Adipocyte (in vitro differentiated cells): ENCODE measurements around the gene ACADSB.

Source experiments
- DNase-seq: peaks from one replicate; pipeline ENCODE4 v3.0.0-alpha.2; 2015; ENCODE audit warnings: low read depth
- H3K27me3 ChIP-seq: replicated peaks from 2 replicates; pipeline ENCODE4 v1.7.0; 2013; ENCODE audit warnings: mild to moderate bottlenecking, low read length, moderate library complexity; ENCODE audit not compliant: control insufficient read depth, insufficient read depth
- H3K36me3 ChIP-seq: 2 replicates; pipeline ENCODE4 v1.7.0; 2013; ENCODE audit warnings: low read length, mild to moderate bottlenecking, moderate library complexity; ENCODE audit not compliant: control insufficient read depth, insufficient read depth, severe bottlenecking
- H3K4me1 ChIP-seq: 2 replicates; pipeline ENCODE4 v1.7.0; 2013; ENCODE audit warnings: mild to moderate bottlenecking, low read length, moderate library complexity; ENCODE audit not compliant: control insufficient read depth, insufficient read depth
- H3K4me3 ChIP-seq: 2 replicates; pipeline ENCODE4 v1.7.0; 2013; ENCODE audit warnings: mild to moderate bottlenecking, low read length, moderate library complexity
- H3K9ac ChIP-seq: 2 replicates; pipeline ENCODE4 v1.7.0; 2013; ENCODE audit warnings: mild to moderate bottlenecking, low read length, moderate library complexity
- H3K9me3 ChIP-seq: 2 replicates; pipeline ENCODE4 v1.7.0; 2013; ENCODE audit warnings: mild to moderate bottlenecking, low read length, moderate library complexity; ENCODE audit not compliant: control insufficient read depth

The ACADSB gene

DNA sequence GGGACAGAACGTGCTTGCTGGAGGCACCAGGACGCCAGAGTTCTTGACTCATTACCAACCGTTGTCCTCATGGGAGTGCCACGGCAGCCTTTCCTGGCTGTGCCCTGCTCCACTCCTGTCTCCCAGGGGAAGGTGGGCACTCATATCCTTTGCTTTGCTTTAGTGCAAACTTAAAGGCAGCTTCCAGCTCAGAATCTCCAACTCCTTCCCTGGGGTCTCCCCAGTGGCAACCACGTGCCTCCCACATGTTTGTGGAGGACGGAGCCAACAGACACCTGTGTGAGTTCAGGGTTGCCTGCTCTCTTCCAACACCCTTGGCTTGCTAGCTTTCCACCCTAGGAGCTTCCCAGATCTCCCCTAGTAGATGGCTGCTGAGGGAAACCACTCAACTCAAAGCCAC, 75.0 kb downstream of the ACADSB start:
- H3K9ac ChIP-seq, result no peak overlapping the region
- H3K27me3 ChIP-seq, result peaks cover 3% of the 10 kb centered on the region
- no peak for DNase-seq
- no peaks in the 10 kb centered on the region for H3K4me1 ChIP-seq
- no peaks in the 10 kb centered on the region for H3K36me3 ChIP-seq
- H3K4me3 ChIP-seq, result no peak overlapping the region
- no peaks in the 10 kb centered on the region for H3K9me3 ChIP-seq

DNA sequence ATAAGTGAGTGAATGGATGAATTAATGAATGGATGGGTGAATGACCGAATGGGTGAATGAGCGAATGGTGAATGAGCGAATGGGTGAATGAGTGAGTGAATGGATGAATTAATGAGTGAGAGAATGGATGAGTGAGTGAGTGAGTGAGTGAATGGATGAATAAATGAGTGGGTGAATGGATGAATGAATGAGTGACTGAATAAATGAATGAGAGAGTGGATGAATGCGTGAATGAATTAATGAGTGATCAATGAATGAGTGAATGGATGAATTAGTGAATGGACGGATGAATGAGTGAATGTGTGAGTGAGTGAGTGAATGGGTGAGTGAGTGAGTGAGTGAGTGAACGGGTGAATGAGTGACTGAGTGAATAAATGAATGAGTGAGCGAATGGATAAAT, 77.5 kb downstream of the ACADSB start:
- no peaks in the 10 kb centered on the region for H3K36me3 ChIP-seq
- H3K4me1 ChIP-seq, result no peaks in the 10 kb centered on the region
- H3K9ac ChIP-seq, result no peak overlapping the region
- peaks cover 3% of the 10 kb centered on the region for H3K27me3 ChIP-seq
- H3K4me3 ChIP-seq, result no peak overlapping the region
- no peaks in the 10 kb centered on the region for H3K9me3 ChIP-seq
- DNase-seq, result no peak

DNA sequence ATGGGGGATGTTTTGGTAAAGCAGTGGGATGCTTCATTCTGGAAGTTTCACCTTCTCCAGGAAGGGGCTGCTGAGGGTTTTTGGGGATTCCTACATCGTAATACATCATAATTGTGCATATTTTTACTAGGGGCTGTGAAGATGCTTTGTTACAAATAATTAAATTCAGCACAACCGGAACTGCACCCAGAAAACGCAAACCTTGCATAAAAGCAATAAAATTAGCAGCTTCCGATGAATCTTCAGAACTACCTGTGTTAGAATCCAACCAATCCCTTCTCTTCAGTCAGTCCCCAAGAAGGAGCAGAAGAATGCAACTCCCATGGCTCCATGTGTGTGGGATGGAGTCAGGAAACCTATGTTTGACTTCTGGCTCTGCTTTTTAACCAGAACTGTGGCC, 78.5 kb downstream of the ACADSB start:
- no peaks in the 10 kb centered on the region for H3K36me3 ChIP-seq
- peaks cover 6% of the 10 kb centered on the region for H3K27me3 ChIP-seq
- H3K9ac ChIP-seq, result no peak overlapping the region
- no peaks in the 10 kb centered on the region for H3K9me3 ChIP-seq
- no peak overlapping the region for H3K4me3 ChIP-seq
- H3K4me1 ChIP-seq, result no peaks in the 10 kb centered on the region
- DNase-seq, result no peak

DNA sequence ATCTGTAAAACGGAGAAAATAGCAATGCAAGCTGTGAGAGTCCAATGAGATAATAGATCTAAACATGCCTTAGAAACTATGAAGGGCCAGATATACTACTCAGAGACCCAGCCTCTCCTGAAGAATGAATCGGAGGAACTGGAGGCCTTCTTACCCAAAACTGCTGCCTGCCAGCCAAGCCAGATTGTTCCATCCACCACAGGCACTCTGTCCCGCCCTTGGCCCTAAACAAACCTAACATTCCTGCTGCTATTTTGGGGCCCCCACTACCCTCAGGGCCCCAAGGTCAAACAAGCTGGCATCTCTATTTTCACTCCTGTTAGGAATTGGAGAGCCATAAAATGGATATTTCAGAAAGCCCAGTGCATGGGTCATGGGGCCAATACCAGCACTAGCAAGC, 79.0 kb downstream of the ACADSB start:
- no peak overlapping the region for H3K9ac ChIP-seq
- no peaks in the 10 kb centered on the region for H3K4me1 ChIP-seq
- DNase-seq, result no peak
- H3K4me3 ChIP-seq, result no peak overlapping the region
- no peaks in the 10 kb centered on the region for H3K36me3 ChIP-seq
- no peaks in the 10 kb centered on the region for H3K9me3 ChIP-seq
- H3K27me3 ChIP-seq, result peaks cover 6% of the 10 kb centered on the region

- Histone ChIP-seq H3K36me3 (no peaks in the 10 kb centered on the region), H3K9ac (no peak overlapping the region), H3K27me3 (peaks cover 14% of the 10 kb centered on the region), H3K4me1 (no peaks in the 10 kb centered on the region), H3K9me3 (no peaks in the 10 kb centered on the region), H3K4me3 (no peak overlapping the region)
- no peak for DNase-seq
These were observed 84.0 kb downstream of the ACADSB start for GRCh38 chr10:123092635-123093414.

DNA sequence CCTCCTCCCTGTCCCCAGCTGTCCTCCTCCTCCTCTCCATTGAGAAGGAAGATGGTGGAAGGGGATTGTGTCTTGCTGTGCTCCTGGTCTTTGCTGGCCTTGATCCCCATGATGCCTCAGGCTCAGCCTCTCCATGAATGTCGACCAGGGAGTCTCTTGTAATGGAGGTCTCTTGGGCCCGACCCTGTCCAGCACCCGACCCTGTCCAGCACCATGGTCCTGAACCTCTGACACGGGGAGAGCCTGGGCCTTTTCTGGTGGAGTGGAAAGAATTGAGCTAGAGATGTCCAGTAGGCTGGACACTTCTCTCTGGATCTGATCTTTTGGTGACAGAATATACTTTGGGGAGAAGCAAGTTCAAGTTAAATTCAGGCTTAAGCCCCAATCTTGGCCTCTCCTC, 84.7 kb downstream of the ACADSB start:
- Histone ChIP-seq H3K9ac (no peak overlapping the region), H3K36me3 (no peaks in the 10 kb centered on the region), H3K9me3 (no peaks in the 10 kb centered on the region), H3K4me3 (no peak overlapping the region), H3K27me3 (peaks cover 19% of the 10 kb centered on the region), H3K4me1 (no peaks in the 10 kb centered on the region)
- DNase-seq, result no peak

GRCh38 chr10:123096452-123096851, 87.6 kb downstream of the ACADSB start:
- Histone ChIP-seq H3K9me3 (no peaks in the 10 kb centered on the region), H3K9ac (no peak overlapping the region), H3K4me1 (no peaks in the 10 kb centered on the region), H3K27me3 (peaks cover 19% of the 10 kb centered on the region), H3K36me3 (no peaks in the 10 kb centered on the region), H3K4me3 (no peak overlapping the region)
- DNase-seq, result no peak

DNA sequence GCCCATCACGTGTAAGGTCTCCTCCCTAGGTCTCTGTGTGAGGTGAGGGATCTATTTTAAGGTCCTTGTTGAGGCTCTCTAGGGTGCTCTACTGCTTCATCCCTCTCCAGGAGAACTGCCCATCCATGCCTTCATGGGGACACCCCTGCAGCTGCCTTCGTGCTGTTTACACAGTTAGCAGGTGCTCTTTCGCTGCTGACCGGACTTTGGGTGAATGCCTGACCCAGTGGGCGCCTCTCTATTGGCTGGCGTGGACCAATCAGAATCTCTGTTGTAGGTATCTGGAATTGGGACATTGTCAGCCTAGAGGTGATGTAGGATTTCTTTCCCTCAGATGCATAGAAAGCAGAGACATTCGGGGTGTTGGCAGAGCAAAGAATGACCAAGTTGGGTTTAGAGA, 88.2 kb downstream of the ACADSB start:
- DNase-seq, result no peak
- Histone ChIP-seq H3K4me1 (no peaks in the 10 kb centered on the region), H3K36me3 (no peaks in the 10 kb centered on the region), H3K9me3 (no peaks in the 10 kb centered on the region), H3K9ac (no peak overlapping the region), H3K27me3 (peaks cover 17% of the 10 kb centered on the region), H3K4me3 (no peak overlapping the region)

DNA sequence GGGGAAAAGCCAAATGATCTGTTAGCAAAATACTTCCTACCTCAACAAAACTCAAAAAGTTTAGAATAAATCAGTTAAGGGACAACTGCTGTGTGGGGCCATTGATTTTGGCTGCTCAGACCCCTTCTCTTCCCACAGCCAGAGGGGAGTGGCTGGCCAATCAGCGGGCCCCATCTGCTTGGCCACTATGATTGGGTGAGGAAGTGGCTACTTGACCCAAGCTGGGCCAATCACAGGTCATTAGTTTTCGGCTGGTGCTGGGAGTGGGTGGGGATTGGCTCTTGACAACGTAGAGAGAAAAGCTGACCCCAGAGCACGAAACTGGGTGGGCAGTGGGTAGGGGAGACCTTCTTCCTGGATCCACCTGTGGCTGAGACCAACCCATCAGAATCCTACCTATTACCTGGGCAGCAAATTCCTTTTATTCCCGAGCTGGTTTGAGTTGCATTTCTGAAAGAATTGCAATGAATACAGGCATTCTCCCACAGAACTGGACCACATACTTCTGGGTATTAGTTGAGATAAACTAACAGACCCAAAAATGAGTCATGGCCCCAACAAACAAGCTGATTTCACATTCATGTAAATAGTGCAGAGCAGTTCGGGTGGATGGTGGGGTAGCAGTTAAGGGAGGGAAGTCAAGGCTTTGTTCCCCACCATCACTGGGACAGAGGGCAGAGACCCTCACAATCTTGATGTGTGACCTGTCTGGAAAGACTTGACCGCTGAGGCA, 91.4 kb downstream of the ACADSB start:
- Histone ChIP-seq H3K9me3 (no peaks in the 10 kb centered on the region), H3K36me3 (no peaks in the 10 kb centered on the region), H3K4me1 (no peaks in the 10 kb centered on the region), H3K4me3 (no peak overlapping the region), H3K27me3 (peaks cover 19% of the 10 kb centered on the region), H3K9ac (no peak overlapping the region)
- no peak for DNase-seq

DNA sequence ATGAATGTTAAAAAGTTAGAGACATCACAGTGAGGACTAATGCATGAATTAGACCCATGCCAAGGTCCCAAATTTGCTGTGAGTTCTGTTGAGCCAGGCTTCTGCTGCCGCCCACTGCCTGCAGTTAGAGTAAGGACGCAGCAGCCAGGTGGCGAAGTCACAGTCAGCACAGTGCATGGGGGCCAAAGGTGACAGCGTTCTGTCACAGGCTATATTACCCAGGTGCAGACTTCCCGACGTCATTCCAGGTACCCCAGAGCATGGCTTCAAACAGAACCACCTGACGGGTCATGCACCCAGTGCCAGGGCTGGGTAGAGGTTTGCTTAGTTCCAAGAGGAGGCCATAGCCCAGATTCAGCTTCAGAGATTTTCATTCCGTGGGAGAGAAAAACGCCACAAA, 93.1 kb downstream of the ACADSB start:
- no peaks in the 10 kb centered on the region for H3K4me1 ChIP-seq
- no peak overlapping the region for H3K9ac ChIP-seq
- peaks cover 24% of the 10 kb centered on the region for H3K27me3 ChIP-seq
- no peaks in the 10 kb centered on the region for H3K9me3 ChIP-seq
- no peak for DNase-seq
- H3K36me3 ChIP-seq, result no peaks in the 10 kb centered on the region
- H3K4me3 ChIP-seq, result no peak overlapping the region

GRCh38 chr10:123102673-123103072, 93.9 kb downstream of the ACADSB start:
- DNase-seq, result no peak
- no peaks in the 10 kb centered on the region for H3K9me3 ChIP-seq
- no peak overlapping the region for H3K4me3 ChIP-seq
- no peaks in the 10 kb centered on the region for H3K36me3 ChIP-seq
- peaks cover 21% of the 10 kb centered on the region for H3K27me3 ChIP-seq
- no peak overlapping the region for H3K9ac ChIP-seq
- H3K4me1 ChIP-seq, result no peaks in the 10 kb centered on the region
